Heart left ventricle (tissue), 16 donors: ENCODE data around the gene MAS1. TPM values are rescaled to one million over a fixed set of nuclear protein-coding genes. Genes with fewer than 3 reads are reported as not detected.
"Not testable (repeated sequence)": the region's sequence is repeated elsewhere in the genome, so short reads cannot be mapped to it uniquely, and the experiment has no call there.

Source experiments
- ATAC-seq, 4 donors: fragments of 200-7000 bp; cut with Tn5 transposase; one replicate each; pipeline ENCODE4 v1.9.1; 2020 to 2022; ENCODE audit warnings: moderate library complexity in 4 of 4, mild to moderate bottlenecking in 3 of 4, moderate number of reproducible peaks in 1 of 4
- DNase-seq, 5 donors: peaks; one replicate each; pipeline ENCODE4 v3.0.0-alpha.2; 2020
- H3K27ac ChIP-seq, 12 donors: fragments of 200-600 bp; sonication (generic) in 4 of 12; one replicate each; pipeline versions ENCODE4 v1.5.0 to v1.8.0; 2016 to 2022; ENCODE audit warnings: mild to moderate bottlenecking in 2 of 12
- H3K27me3 ChIP-seq, 9 donors: fragments of 200-600 bp; sonication (generic) in 2 of 9; one replicate each; pipeline versions ENCODE4 v1.5.1 to v1.8.0; 2016 to 2022; ENCODE audit warnings: mild to moderate bottlenecking in 3 of 9
- H3K36me3 ChIP-seq, 9 donors: fragments of 200-600 bp; sonication (generic) in 2 of 9; one replicate each; pipeline versions ENCODE4 v1.5.0 to v1.8.0; 2018 to 2022; ENCODE audit warnings: mild to moderate bottlenecking in 2 of 9
- H3K4me1 ChIP-seq, 12 donors: fragments of 200-600 bp; sonication (generic) in 4 of 12; one replicate each; pipeline versions ENCODE4 v1.5.0 to v1.8.0; 2016 to 2022; ENCODE audit warnings: mild to moderate bottlenecking in 3 of 12
- H3K4me3 ChIP-seq, 12 donors: fragments of 200-600 bp; sonication (generic) in 4 of 12; one replicate each; pipeline versions ENCODE4 v1.5.0 to v1.8.0; 2017 to 2022; ENCODE audit warnings: mild to moderate bottlenecking in 9 of 12, moderate library complexity in 4 of 12
- H3K9me3 ChIP-seq, 12 donors: fragments of 200-600 bp; sonication (generic) in 4 of 12; one replicate each; pipeline versions ENCODE4 v1.5.0 to v1.8.0; 2016 to 2022; ENCODE audit warnings: mild to moderate bottlenecking in 1 of 12
- CTCF ChIP-seq, 12 donors: fragments of 200-600 bp; sonication (generic) in 4 of 12; IDR thresholded peaks; one replicate each; pipeline versions ENCODE4 v1.5.0 to v1.8.0; 2018 to 2022; ENCODE audit warnings: antibody characterized with exemption in 12 of 12, mild to moderate bottlenecking in 5 of 12
- POLR2A ChIP-seq, 2 donors: fragments of 450-650 bp; IDR thresholded peaks; one replicate each; pipeline ENCODE4 v1.6.1; 2017; ENCODE audit warnings: antibody characterized with exemption in 2 of 2, mild to moderate bottlenecking in 2 of 2, moderate library complexity in 2 of 2
- WGBS, 4 donors: extraction: QIAGEN DNeasy Blood & Tissue Kit in 2 of 4; methylation state at CpG; one replicate each; pipeline versions ENCODE4 v1.1.5 to v1.1.7; 2013 to 2018; 5-methylcytosine and 5-hydroxymethylcytosine counted together
- intact Hi-C, 10 donors: fragments of 100-400 bp; cut with DNase I; formaldehyde crosslinking; loops; one replicate each; pipeline versions ENCODE4 v1.11.1 to v1.14.2; 2022
- polyA plus RNA-seq, 2 donors: library from polyadenylated mRNA; stranded (reverse); fragments of 200-250 nt; gene quantifications; one replicate each; pipeline ENCODE4 v1.2.3, GENCODE V29; 2013
- total RNA-seq, 9 donors: library from RNA; depleted of rRNA in 2 of 9; stranded (reverse); fragments of >200 nt in 2 of 9; fragmentation: NEBNext Ultra II Directional in 3 of 9; extraction: Animal tissue kit (Norgen Biotek cat#: 25700) in 3 of 9; gene quantifications; one replicate each; pipeline versions ENCODE4 v1.1.0 to v1.2.4, GENCODE V29; 2016 to 2023
- donor health status: ischemic (EF 13 %, LVEDD 7.1; RV severe dilation, severe dysfunction).
- donor health status: healthy with polysubstance abuse.
- donor health status: DM: no; HTN: yes; CAD: no.
- donor health status: DM: no; HTN: no; CAD: no.
- donor health status: ischemic (EF 25% LVEDD 6.9; RV normal size, moderate dysfunction).
- donor health status: ischemic (EF 25% LVEDD 5.7; RV mildly dilated, moderate dysfunction).
- donor health status: healthy.
- donor health status: DM: yes; HTN: yes; CAD: no.
- donor health status: ischemic (EF 35%, LVEDD 5.7; RV mildly dilated, moderate dysfunction).
- donor health status: nonischemic (EF 11% LVEDD 7.7; RV severe dilation, severe dysfunction).
- donor health status: DM: yes; HTN: yes; CAD: no.
- donor health status: PGD.
- donor health status: ischemic (EF 29% LVEDD 5.4; RV normal size, mild dysfunction).
- donor health status: nonischemic (EF 23%, LVEDD 6.1; RV moderate dilation, normal function).

MAS1 gene
- total and polyA plus RNA-seq, 11 donors: 0.05 to 0.08 TPM; not detected in 9

DNA sequence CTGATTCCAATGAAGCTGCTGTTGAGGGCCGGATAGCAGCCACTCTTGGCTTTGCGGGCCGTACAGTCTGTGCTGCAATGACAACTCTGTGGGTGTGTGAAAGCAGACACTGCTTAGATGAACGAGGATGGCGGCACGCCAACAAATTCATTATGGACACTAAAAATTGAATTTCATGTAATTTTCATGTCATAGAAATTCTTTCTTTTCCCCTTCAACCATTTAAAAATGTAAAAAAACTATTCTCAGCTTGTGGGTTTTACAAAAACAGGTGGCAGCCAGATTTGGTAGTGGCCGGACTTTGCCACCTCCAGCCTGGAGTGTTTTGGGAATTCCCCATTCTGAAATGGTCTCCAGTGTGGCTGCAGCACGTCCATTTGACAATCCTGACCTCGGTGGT lies 26.0 kb downstream of the MAS1 start:
- WGBS, 4 donors: 65 to 77% (median 70%) methylated on average over 9 of the region's 9 CpGs
- Histone ChIP-seq H3K4me3 (no peak overlapping the region), H3K9me3 (no peaks in the 10 kb centered on the region), H3K27me3 (peaks cover 0 to 4% (median 0%) of the 10 kb centered on the region in 9 donors), H3K4me1 (no peaks in the 10 kb centered on the region), H3K36me3 (no peaks in the 10 kb centered on the region), H3K27ac (no peak overlapping the region)
- no peak for ATAC-seq
- intact Hi-C loops: no loop called here
- TF ChIP-seq POLR2A (IDR thresholded peaks at IDR 0.05) (no peak), CTCF (IDR thresholded peaks at IDR 0.05) (no peak)
- no peak for DNase-seq

DNA sequence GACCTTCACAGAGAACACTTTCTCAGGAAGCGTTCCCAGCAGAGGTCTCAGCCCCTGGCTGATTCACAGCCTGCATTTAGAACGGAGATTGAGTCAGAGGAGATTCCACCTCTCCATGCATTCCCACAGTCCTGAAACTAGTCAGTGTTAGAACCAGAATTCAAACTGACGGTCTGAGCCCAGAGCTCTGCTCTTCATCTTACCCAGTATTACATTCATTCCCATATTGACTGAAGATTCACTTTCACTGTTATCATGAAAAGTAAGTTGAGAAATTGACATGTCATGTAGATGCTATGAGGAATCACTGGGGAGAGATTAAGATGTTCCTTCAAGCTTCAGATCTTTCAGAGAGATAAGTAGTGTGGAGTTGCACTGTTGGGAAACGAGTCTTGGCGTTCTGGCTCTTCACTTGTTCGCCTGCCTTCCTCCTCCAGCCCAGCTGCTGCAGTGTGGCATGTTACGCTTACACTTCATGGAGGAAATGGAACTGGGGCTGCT lies 28.3 kb downstream of the MAS1 start:
- DNase-seq (no peak), ATAC-seq (no peak)
- 78 to 84% (median 83%) methylated on average over 7 of the region's 7 CpGs for WGBS, 4 donors
- Histone ChIP-seq H3K4me1 (no peaks in the 10 kb centered on the region), H3K9me3 (peaks cover 0 to under 1% (median 0%) of the 10 kb centered on the region in 12 donors), H3K27ac (no peak overlapping the region), H3K36me3 (no peaks in the 10 kb centered on the region), H3K27me3 (no peaks in the 10 kb centered on the region), H3K4me3 (no peak overlapping the region)
- intact Hi-C loops: no loop called here
- TF ChIP-seq CTCF (IDR thresholded peaks at IDR 0.05) (no peak), POLR2A (IDR thresholded peaks at IDR 0.05) (no peak)

GRCh38 chr6:159919800-159920199 lies 29.0 kb downstream of the MAS1 start:
- Histone ChIP-seq H3K9me3 (peaks cover 0 to 3% (median 0%) of the 10 kb centered on the region in 12 donors), H3K4me1 (no peaks in the 10 kb centered on the region), H3K4me3 (no peak overlapping the region), H3K27ac (no peak overlapping the region), H3K27me3 (no peaks in the 10 kb centered on the region), H3K36me3 (no peaks in the 10 kb centered on the region)
- DNase-seq: no peak
- WGBS, 4 donors: 88 to 90% (median 88%) methylated on average over 6 of the region's 6 CpGs
- no peak for ATAC-seq
- intact Hi-C loops: loop anchor here in 2 of 10 donors (10.0 kb wide), 1 partner anchor 45 kb away; no protein-coding TSS in a partner anchor
- no peak for TF ChIP-seq CTCF (IDR thresholded peaks at IDR 0.05)
- no peak for TF ChIP-seq POLR2A (IDR thresholded peaks at IDR 0.05)

DNA sequence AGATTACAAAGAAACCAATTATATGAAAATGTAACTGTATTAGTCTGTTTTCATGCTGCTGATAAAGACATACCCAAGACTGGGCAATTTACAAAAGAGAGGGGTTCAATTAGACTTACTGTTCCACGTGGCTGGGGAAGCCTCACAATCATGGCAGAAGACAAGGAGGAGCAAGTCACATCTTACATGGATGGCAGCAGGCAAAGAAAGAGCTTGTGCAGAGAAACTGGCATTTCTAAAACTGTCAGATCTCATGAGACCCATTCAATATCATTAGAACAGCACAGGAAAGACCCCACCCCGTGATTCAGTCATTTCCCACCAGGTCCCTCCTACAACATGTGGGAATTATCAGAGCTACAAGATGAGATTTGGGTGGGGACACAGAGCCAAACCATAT lies 33.4 kb downstream of the MAS1 start:
- not testable (repeated sequence) for DNase-seq, H3K9me3 ChIP-seq, H3K27me3 ChIP-seq, H3K4me1 ChIP-seq, H3K4me3 ChIP-seq, ATAC-seq, H3K27ac ChIP-seq, H3K36me3 ChIP-seq
- 51 to 69% (median 59%) methylated on average over 2 of the region's 2 CpGs for WGBS, 4 donors
- intact Hi-C loops: loop anchor here in 2 of 10 donors (10.0 kb wide), 1 partner anchor 49 kb away; no protein-coding TSS in a partner anchor
